Subcutaneous adipose tissue (tissue), 4 donors: ENCODE results near the gene TMF1. TPM values are rescaled to one million over a fixed set of nuclear protein-coding genes. Genes with fewer than 3 reads are reported as not detected.

Experiments used
- total RNA-seq, 4 donors: library from RNA; depleted of rRNA; stranded (reverse); fragments of >200 nt; gene quantifications; one replicate each; pipeline ENCODE4 v1.1.0, GENCODE V29; 2016
- TF ChIP-seq, protein P1 (sequence below): fragments of 450-650 bp; IDR thresholded peaks from one replicate; pipeline ENCODE4 v1.5.1; 2016; ENCODE audit warnings: low read depth, mild to moderate bottlenecking, control low read depth, antibody characterized with exemption, moderate library complexity

TMF1 gene
- total RNA-seq, 4 donors from 2014 or later = 28.8 to 39.8 (median 36.3) TPM

DNA sequence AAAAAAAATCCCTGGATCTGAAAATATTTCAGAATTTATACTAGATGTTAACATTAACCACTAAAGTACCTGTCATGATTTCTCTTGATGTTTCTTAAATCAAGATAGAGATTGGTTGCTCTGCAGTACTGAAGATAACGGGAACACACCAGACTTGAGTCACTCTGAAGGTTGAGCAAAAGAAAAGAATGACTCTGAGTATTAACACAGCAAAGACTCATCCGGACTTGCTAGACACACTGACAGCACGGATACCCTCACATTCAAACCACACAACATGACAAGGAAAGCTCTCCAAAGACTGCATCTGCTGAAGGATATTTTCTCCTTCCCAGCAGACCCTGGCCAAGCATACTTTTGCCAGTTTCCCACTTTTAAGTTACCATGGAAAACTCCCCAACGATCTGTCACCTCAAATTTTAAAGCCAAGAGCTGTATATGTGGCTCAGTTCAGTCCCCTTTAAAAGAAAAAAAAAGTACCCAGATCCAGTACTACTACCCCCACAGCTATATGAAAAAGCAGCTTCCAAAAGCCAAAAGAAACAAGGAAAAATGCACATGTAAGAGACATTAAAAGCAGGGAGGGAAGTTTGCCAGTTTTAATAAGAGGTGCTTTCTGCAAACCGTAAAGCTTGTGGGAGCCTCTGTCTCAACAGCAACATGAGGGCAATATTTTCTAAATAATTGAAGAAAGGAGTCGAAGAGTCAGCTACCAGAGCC lies 46.9 kb downstream of the TMF1 start:
- TF ChIP-seq, protein P1, sequence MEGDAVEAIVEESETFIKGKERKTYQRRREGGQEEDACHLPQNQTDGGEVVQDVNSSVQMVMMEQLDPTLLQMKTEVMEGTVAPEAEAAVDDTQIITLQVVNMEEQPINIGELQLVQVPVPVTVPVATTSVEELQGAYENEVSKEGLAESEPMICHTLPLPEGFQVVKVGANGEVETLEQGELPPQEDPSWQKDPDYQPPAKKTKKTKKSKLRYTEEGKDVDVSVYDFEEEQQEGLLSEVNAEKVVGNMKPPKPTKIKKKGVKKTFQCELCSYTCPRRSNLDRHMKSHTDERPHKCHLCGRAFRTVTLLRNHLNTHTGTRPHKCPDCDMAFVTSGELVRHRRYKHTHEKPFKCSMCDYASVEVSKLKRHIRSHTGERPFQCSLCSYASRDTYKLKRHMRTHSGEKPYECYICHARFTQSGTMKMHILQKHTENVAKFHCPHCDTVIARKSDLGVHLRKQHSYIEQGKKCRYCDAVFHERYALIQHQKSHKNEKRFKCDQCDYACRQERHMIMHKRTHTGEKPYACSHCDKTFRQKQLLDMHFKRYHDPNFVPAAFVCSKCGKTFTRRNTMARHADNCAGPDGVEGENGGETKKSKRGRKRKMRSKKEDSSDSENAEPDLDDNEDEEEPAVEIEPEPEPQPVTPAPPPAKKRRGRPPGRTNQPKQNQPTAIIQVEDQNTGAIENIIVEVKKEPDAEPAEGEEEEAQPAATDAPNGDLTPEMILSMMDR = no peak

DNA sequence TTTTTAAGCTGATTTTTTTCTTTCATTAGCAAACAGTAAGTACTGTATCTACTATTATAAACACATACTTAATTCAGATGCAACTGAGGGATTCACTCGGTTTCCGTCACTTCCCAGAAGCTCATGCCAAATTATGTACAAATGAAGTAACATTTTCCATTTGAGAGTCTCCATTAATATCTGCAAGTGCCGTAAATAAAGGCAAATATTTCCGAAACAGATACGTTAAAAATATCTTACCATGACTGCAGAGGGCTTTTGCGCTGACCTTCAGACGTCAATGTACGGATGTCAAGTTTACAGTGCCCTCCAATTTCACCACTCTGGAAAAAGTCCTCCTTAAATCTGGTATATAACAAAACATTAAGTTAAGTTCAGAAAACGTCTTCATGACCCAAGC lies 48.0 kb downstream of the TMF1 start:
- TF ChIP-seq, protein P1 = no peak

GRCh38 chr3:68999605-69000004 lies 52.5 kb downstream of the TMF1 start:
- TF ChIP-seq, protein P1 = no peak

DNA sequence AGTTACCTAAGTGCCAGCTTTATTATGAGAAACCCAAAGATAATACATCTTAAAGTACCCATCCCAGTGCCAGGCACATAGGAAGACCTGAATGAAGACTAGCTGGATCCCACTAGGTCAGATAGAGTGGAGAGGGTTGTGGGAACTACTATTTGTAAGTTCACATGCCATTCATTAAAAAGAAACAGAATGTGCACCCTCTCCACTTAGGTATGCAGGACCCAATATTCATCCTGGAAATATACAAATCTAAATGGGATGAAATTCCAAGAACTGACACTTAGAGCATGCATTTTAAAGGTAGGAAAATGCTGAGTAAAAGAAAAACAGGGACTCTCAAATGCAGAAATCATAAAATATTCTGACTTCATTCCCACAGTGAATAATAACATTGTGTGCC lies 53.0 kb downstream of the TMF1 start:
- TF ChIP-seq, protein P1 = no peak

GRCh38 chr3:68997887-68998286 lies 54.2 kb downstream of the TMF1 start:
- TF ChIP-seq, protein P1 = no peak

DNA sequence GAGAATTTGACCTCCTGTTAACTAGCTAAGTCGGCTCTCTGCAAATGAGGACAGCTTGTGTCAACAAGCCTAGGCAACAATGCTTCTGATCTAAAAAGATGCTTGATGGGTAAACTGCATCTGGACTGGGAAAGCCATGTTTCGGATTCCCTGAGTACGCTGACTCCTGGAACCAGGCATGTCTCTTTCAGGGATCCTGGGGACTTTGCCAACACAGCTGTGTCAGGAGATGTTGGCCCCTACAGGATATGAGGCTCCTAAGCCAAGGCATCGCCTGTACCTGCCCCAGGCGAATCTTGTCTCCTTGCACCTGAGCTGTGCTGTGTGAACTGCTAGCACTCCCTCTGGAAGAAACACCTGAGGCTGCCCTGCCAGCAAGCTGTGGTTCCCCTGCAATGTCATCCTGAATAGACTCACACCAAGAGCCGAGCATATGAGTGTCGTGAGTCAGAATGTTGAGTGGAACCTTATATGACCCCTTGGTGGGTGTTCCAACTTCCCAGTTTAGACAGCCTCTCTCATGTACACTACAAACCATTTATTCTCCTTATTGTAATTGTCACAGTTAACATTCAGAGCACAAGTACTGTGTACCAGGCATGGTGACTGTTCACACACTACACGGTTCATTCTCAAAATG lies 55.7 kb downstream of the TMF1 start:
- TF ChIP-seq, protein P1 = no peak

- TF ChIP-seq, protein P1 = no peak
Measured at GRCh38 chr3:68988740-68989139, 63.4 kb downstream of the TMF1 start.
